ENCODE results near the gene HOGA1. TPM values are rescaled to one million over a fixed set of nuclear protein-coding genes. Genes with fewer than 3 reads are reported as not detected.
A peak's percentile ranks its signal among the peaks of the same experiment; 100 is the strongest.

The HOGA1 gene
- total and polyA plus RNA-seq, 2 of the 13 experiments (the other 11 are each of a cell fraction or from before 2014, with no cell fraction given), result 7.6 to 19.5 TPM

DNA sequence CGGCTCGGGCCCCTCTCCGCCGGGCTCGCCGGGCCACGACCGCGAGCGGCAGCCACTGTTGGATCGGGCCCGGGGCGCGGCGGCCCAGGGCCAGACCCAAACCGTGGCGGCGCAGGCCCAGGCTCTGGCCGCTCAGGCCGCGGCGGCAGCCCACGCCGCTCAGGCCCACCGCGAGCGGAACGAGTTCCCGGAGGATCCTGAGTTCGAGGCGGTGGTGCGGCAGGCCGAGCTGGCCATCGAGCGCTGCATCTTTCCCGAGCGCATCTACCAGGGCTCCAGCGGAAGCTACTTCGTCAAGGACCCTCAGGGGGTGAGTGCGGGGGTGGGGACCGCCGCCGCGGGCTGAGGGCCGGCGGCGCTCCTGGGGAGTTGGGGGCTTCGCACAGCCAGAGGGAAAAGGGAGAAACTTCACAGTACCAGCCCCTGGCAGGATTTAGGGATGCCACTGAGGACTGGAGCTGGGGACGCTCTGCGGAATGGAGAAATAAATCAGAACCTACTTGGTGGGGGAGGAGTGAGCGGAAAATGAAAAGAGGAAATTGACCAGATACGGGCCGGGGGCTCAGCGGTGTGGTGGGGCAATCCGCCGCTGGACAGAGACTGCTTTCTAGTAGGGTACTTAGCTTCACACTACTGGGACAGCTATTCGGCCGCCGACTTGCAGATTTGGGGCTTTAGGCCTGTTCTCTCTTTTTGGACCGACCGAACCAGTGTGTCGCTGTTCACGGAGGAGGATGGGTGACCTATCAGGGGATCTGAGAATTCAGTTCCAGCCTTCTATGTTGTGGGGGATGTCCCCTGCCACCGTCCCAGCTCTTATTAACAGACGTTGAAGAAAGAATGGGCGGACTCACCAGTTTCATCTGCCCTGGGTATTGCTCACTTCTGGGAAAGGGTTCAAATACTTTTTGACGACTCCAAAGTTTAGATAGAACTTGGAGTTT lies 57.0 kb downstream of the HOGA1 start (continued):
- TF ChIP-seq, protein P1, sequence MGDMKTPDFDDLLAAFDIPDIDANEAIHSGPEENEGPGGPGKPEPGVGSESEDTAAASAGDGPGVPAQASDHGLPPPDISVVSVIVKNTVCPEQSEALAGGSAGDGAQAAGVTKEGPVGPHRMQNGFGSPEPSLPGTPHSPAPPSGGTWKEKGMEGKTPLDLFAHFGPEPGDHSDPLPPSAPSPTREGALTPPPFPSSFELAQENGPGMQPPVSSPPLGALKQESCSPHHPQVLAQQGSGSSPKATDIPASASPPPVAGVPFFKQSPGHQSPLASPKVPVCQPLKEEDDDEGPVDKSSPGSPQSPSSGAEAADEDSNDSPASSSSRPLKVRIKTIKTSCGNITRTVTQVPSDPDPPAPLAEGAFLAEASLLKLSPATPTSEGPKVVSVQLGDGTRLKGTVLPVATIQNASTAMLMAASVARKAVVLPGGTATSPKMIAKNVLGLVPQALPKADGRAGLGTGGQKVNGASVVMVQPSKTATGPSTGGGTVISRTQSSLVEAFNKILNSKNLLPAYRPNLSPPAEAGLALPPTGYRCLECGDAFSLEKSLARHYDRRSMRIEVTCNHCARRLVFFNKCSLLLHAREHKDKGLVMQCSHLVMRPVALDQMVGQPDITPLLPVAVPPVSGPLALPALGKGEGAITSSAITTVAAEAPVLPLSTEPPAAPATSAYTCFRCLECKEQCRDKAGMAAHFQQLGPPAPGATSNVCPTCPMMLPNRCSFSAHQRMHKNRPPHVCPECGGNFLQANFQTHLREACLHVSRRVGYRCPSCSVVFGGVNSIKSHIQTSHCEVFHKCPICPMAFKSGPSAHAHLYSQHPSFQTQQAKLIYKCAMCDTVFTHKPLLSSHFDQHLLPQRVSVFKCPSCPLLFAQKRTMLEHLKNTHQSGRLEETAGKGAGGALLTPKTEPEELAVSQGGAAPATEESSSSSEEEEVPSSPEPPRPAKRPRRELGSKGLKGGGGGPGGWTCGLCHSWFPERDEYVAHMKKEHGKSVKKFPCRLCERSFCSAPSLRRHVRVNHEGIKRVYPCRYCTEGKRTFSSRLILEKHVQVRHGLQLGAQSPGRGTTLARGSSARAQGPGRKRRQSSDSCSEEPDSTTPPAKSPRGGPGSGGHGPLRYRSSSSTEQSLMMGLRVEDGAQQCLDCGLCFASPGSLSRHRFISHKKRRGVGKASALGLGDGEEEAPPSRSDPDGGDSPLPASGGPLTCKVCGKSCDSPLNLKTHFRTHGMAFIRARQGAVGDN (CRISPR knock-in tag; IDR thresholded peaks at IDR 0.05), result peak; percentile 46; the same call in 1 of the 2 replicates
- TF ChIP-seq BORCS8-MEF2B (CRISPR knock-in tag; IDR thresholded peaks at IDR 0.05) (no peak), TAF1 (CRISPR knock-in tag; IDR thresholded peaks at IDR 0.05) (peak; percentile 1; the same call in 1 of the 2 replicates), ZZZ3 (CRISPR knock-in tag; IDR thresholded peaks at IDR 0.05; ENCODE audit: borderline replicate concordance) (no peak), RBFOX2 (IDR thresholded peaks at IDR 0.05; ENCODE audit: low read depth, low read length) (peak; percentile 13; the same call in 1 of the 2 replicates), KMT2A (CRISPR knock-in tag; IDR thresholded peaks at IDR 0.05) (no peak), HNRNPUL1 (IDR thresholded peaks at IDR 0.05; ENCODE audit: low read depth, low read length) (no peak), SMAD9 (CRISPR knock-in tag; IDR thresholded peaks at IDR 0.05) (no peak), PHF21A (CRISPR knock-in tag; IDR thresholded peaks at IDR 0.05) (no peak), GATAD2A (CRISPR knock-in tag; IDR thresholded peaks at IDR 0.05) (no peak), ZNF773 (CRISPR knock-in tag; IDR thresholded peaks at IDR 0.05; ENCODE audit: borderline replicate concordance) (no peak), MEIS2 (CRISPR knock-in tag; IDR thresholded peaks at IDR 0.05) (no peak), SP4 (CRISPR knock-in tag; IDR thresholded peaks at IDR 0.05) (0 out of 2 replicates have a peak, but pooled peaks have one; percentile 10), NR2F2 (IDR thresholded peaks at IDR 0.05; ENCODE audit: borderline replicate concordance, low read depth) (no peak), SRF (IDR thresholded peaks at IDR 0.05; ENCODE audit: low read depth, low read length) (no peak), SRY (CRISPR knock-in tag; IDR thresholded peaks at IDR 0.05) (peak; percentile 20; the same call in 1 of the 2 replicates), ZNF891 (CRISPR knock-in tag; IDR thresholded peaks at IDR 0.05) (no peak), ZNF207 (IDR thresholded peaks at IDR 0.05; ENCODE audit: borderline replicate concordance) (no peak), KLF13 (CRISPR knock-in tag; IDR thresholded peaks at IDR 0.05) (no peak), ZNF253 (CRISPR knock-in tag; IDR thresholded peaks at IDR 0.05; ENCODE audit: borderline replicate concordance) (no peak), CCDC6 (CRISPR knock-in tag; IDR thresholded peaks at IDR 0.05) (0 out of 2 replicates have a peak, but pooled peaks have one; percentile 32), ZNF451 (CRISPR knock-in tag; IDR thresholded peaks at IDR 0.05) (0 out of 2 replicates have a peak, but pooled peaks have one; percentile 9)
- TF ChIP-seq, protein P2, sequence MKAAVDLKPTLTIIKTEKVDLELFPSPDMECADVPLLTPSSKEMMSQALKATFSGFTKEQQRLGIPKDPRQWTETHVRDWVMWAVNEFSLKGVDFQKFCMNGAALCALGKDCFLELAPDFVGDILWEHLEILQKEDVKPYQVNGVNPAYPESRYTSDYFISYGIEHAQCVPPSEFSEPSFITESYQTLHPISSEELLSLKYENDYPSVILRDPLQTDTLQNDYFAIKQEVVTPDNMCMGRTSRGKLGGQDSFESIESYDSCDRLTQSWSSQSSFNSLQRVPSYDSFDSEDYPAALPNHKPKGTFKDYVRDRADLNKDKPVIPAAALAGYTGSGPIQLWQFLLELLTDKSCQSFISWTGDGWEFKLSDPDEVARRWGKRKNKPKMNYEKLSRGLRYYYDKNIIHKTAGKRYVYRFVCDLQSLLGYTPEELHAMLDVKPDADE (CRISPR knock-in tag; IDR thresholded peaks at IDR 0.05), result no peak
- TF ChIP-seq, protein P3, sequence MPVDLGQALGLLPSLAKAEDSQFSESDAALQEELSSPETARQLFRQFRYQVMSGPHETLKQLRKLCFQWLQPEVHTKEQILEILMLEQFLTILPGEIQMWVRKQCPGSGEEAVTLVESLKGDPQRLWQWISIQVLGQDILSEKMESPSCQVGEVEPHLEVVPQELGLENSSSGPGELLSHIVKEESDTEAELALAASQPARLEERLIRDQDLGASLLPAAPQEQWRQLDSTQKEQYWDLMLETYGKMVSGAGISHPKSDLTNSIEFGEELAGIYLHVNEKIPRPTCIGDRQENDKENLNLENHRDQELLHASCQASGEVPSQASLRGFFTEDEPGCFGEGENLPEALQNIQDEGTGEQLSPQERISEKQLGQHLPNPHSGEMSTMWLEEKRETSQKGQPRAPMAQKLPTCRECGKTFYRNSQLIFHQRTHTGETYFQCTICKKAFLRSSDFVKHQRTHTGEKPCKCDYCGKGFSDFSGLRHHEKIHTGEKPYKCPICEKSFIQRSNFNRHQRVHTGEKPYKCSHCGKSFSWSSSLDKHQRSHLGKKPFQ (CRISPR knock-in tag; IDR thresholded peaks at IDR 0.05; ENCODE audit: insufficient replicate concordance), result no peak

All from HepG2 (cell line).